HEK293T (cell line): ENCODE measurements around the gene KRTAP10-3.

Experiments
- CTCF ChIA-PET: fragments of 350-600 bp; formaldehyde crosslinking; extraction: SDS; loops from one replicate; lab custom pipeline; 2021; ENCODE audit warnings: antibody characterized with exemption, inconsistent platforms; lab: Yijun Ruan, JAX
- POLR2A ChIA-PET: fragments of 350-600 bp; formaldehyde crosslinking; extraction: SDS; loops from one replicate; lab custom pipeline; 2020; ENCODE audit warnings: antibody characterized with exemption, inconsistent platforms; lab: Yijun Ruan, JAX
- DNase-seq: peaks from one replicate; pipeline ENCODE4 v3.0.0; 2012; ENCODE audit warnings: mixed read lengths; ENCODE audit errors: extremely low spot score
- ARNT ChIP-seq: fragments of 450-650 bp; IDR thresholded peaks from 2 replicates; pipeline ENCODE4 v1.6.1; 2017; ENCODE audit warnings: mild to moderate bottlenecking
- BHLHE40 ChIP-seq: fragments of 450-650 bp; IDR thresholded peaks from 2 replicates; pipeline ENCODE4 v1.6.1; 2016; ENCODE audit warnings: mild to moderate bottlenecking, moderate library complexity, borderline replicate concordance
- CTBP1 ChIP-seq: fragments of 450-650 bp; IDR thresholded peaks from 2 replicates; pipeline ENCODE4 v1.6.1; 2016; ENCODE audit warnings: borderline replicate concordance
- ELF4 ChIP-seq: fragments of 450-650 bp; IDR thresholded peaks from 2 replicates; pipeline ENCODE4 v1.6.1; 2017; ENCODE audit warnings: antibody characterized with exemption
- FOXA1 ChIP-seq: fragments of 450-650 bp; IDR thresholded peaks from 2 replicates; pipeline ENCODE4 v1.6.1; 2016; ENCODE audit warnings: mild to moderate bottlenecking
- FOXK2 ChIP-seq: fragments of 450-650 bp; IDR thresholded peaks from 2 replicates; pipeline ENCODE4 v1.6.1; 2016; ENCODE audit warnings: mild to moderate bottlenecking
- FOXM1 ChIP-seq: fragments of 450-650 bp; IDR thresholded peaks from 2 replicates; pipeline ENCODE4 v1.6.1; 2017; ENCODE audit warnings: mild to moderate bottlenecking, borderline replicate concordance
- HDGF ChIP-seq: fragments of 450-650 bp; IDR thresholded peaks from 2 replicates; pipeline ENCODE4 v1.6.1; 2017; ENCODE audit warnings: antibody characterized with exemption, borderline replicate concordance
- L3MBTL2 ChIP-seq: fragments of 450-650 bp; conservative IDR thresholded peaks from 2 replicates; pipeline ENCODE4 v1.6.1; 2016; ENCODE audit warnings: mild to moderate bottlenecking
- LEF1 ChIP-seq: fragments of 450-650 bp; IDR thresholded peaks from 2 replicates; pipeline ENCODE4 v1.6.1; 2017; ENCODE audit warnings: mild to moderate bottlenecking, borderline replicate concordance
- NFRKB ChIP-seq: fragments of 450-650 bp; IDR thresholded peaks from 2 replicates; pipeline ENCODE4 v1.6.1; 2016; ENCODE audit warnings: mild to moderate bottlenecking, moderate library complexity
- PKNOX1 ChIP-seq: fragments of 450-650 bp; IDR thresholded peaks from 2 replicates; pipeline ENCODE4 v1.6.1; 2016
- SP1 ChIP-seq: fragments of 450-650 bp; IDR thresholded peaks from 2 replicates; pipeline ENCODE4 v1.6.1; 2017
- SUZ12 ChIP-seq: fragments of 450-650 bp; IDR thresholded peaks from 2 replicates; pipeline ENCODE4 v1.6.1; 2016; ENCODE audit warnings: mild to moderate bottlenecking
- TARDBP ChIP-seq: fragments of 450-650 bp; IDR thresholded peaks from 2 replicates; pipeline ENCODE4 v1.6.1; 2016
- ZNF384 ChIP-seq: fragments of 450-650 bp; IDR thresholded peaks from 2 replicates; pipeline ENCODE4 v1.6.1; 2016

Gene KRTAP10-3

DNA sequence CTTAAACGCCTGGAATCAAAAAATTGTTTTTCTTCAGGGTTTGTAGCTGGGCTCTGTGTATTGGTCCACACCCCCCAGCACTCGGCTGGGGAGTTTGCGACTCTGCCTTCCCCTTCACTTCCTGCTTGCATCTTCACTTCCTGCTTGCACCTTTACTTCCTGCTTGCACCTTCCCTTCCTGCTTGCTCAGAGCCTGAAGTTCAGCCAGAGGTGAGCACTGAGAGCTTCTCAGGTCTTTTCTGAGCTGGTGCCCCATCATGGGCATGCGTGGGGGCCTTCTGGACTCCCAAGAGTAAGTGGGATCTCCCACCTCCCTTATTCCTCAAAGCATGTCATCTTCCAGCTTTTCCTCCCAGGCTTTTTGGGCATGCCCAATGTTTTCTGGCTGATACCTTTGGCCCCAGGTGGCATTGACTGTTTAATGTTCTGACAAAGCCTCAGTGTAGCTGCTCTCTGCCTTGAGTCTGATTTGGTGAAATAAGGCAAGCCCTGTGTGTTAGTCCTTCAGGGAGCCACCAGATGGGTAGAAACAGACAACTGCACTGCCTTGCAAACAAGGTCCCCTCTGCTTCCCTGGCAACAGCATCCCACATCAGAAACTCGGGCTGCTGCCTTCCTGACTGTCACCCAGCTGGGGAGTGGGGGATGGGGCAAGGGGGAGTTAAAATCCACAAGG, 10.8 kb downstream of the KRTAP10-3 start:
- TF ChIP-seq CTBP1 (no peak), SUZ12 (no peak), TARDBP (no peak), FOXM1 (no peak), ARNT (no peak), ELF4 (no peak), LEF1 (no peak), PKNOX1 (no peak), FOXA1 (no peak), SP1 (no peak), ZNF384 (no peak), NFRKB (no peak), L3MBTL2 (no peak), FOXK2 (no peak), HDGF (no peak), BHLHE40 (no peak)
- CTCF ChIA-PET = no interaction called here
- POLR2A ChIA-PET = no interaction called here
- DNase-seq = no peak

GRCh38 chr21:44544566-44544965, 14.0 kb downstream of the KRTAP10-3 start:
- ChIA-PET POLR2A (no interaction called here), CTCF (no interaction called here)
- no peak for TF ChIP-seq CTBP1
- no peak for TF ChIP-seq SP1
- TF ChIP-seq L3MBTL2 = no peak
- no peak for TF ChIP-seq NFRKB
- no peak for TF ChIP-seq HDGF
- no peak for TF ChIP-seq PKNOX1
- no peak for TF ChIP-seq LEF1
- no peak for TF ChIP-seq ARNT
- no peak for TF ChIP-seq FOXA1
- TF ChIP-seq SUZ12 = no peak
- no peak for TF ChIP-seq ZNF384
- TF ChIP-seq FOXK2 = no peak
- no peak for TF ChIP-seq TARDBP
- TF ChIP-seq FOXM1 = no peak
- no peak for TF ChIP-seq BHLHE40
- no peak for TF ChIP-seq ELF4

GRCh38 chr21:44542716-44543115, 15.9 kb downstream of the KRTAP10-3 start:
- DNase-seq = no peak
- ChIA-PET POLR2A (no interaction called here), CTCF (no interaction called here)
- TF ChIP-seq FOXK2 (no peak), NFRKB (no peak), ELF4 (no peak), CTBP1 (no peak), BHLHE40 (no peak), LEF1 (no peak), ARNT (no peak), L3MBTL2 (no peak), ZNF384 (no peak), HDGF (no peak), SP1 (no peak), FOXM1 (no peak), PKNOX1 (no peak), FOXA1 (no peak), SUZ12 (no peak)

More at GRCh38 chr21:44544566-44544965, 14.0 kb downstream of the KRTAP10-3 start:
- DNase-seq = no peak

- CTCF ChIA-PET = no interaction called here
Measured at GRCh38 chr21:44540741-44541288, 17.8 kb downstream of the KRTAP10-3 start.

More at GRCh38 chr21:44540741-44541288, 17.8 kb downstream of the KRTAP10-3 start:
- TF ChIP-seq FOXK2 (no peak), SUZ12 (no peak), L3MBTL2 (no peak), TARDBP (no peak), CTBP1 (no peak), HDGF (no peak), FOXM1 (no peak), LEF1 (no peak), FOXA1 (no peak), BHLHE40 (no peak), NFRKB (no peak), ELF4 (no peak), SP1 (no peak), PKNOX1 (no peak), ARNT (no peak), ZNF384 (no peak)
- no peak for DNase-seq
- POLR2A ChIA-PET = no interaction called here
